Suprapubic skin (tissue), 4 donors: ENCODE measurements around the gene DOC2B. TPM values are rescaled to one million over a fixed set of nuclear protein-coding genes. Genes with fewer than 3 reads are reported as not detected.

Source experiments
- DNase-seq, 2 donors: peaks; one replicate each; pipeline ENCODE4 v3.0.0-alpha.2; 2019; ENCODE audit warnings: low spot score in 2 of 2
- H3K27ac ChIP-seq: fragments of 200-600 bp; sonication (generic); one replicate; pipeline ENCODE4 v1.5.1; 2019
- H3K27me3 ChIP-seq: fragments of 200-600 bp; sonication (generic); one replicate; pipeline ENCODE4 v1.5.1; 2019
- H3K36me3 ChIP-seq: fragments of 200-600 bp; sonication (generic); one replicate; pipeline ENCODE4 v1.5.1; 2019
- H3K4me1 ChIP-seq: fragments of 200-600 bp; sonication (generic); one replicate; pipeline ENCODE4 v1.5.1; 2019
- H3K4me3 ChIP-seq: fragments of 200-600 bp; sonication (generic); one replicate; pipeline ENCODE4 v1.5.1; 2019; ENCODE audit warnings: mild to moderate bottlenecking
- H3K9me3 ChIP-seq: fragments of 200-600 bp; sonication (generic); one replicate; pipeline ENCODE4 v1.5.1; 2019
- CTCF ChIP-seq, 2 donors: fragments of 200-600 bp in 1 of 2; fragments of 450-650 bp in 1 of 2; sonication (generic) in 1 of 2; IDR thresholded peaks; one replicate each; pipeline ENCODE4 v1.5.1; 2016 to 2019; ENCODE audit warnings: antibody characterized with exemption in 2 of 2, mild to moderate bottlenecking in 1 of 2, moderate library complexity in 1 of 2
- EP300 ChIP-seq: sonication (generic); formaldehyde crosslinking; IDR thresholded peaks from one replicate; pipeline ENCODE4 v1.6.1; 2017; ENCODE audit warnings: antibody characterized with exemption
- POLR2A ChIP-seq, 2 donors: fragments of 450-650 bp; IDR thresholded peaks; one replicate each; pipeline ENCODE4 v1.6.1; 2017; ENCODE audit warnings: antibody characterized with exemption in 2 of 2, mild to moderate bottlenecking in 2 of 2, moderate library complexity in 2 of 2
- POLR2AphosphoS5 ChIP-seq, 3 donors: sonication (generic); formaldehyde crosslinking; IDR thresholded peaks; one replicate each; pipeline ENCODE4 v1.6.1; 2017; ENCODE audit warnings: antibody characterized with exemption in 3 of 3
- WGBS: methylation state at CpG from one replicate; pipeline ENCODE4 v1.1.5; 2018; 5-methylcytosine and 5-hydroxymethylcytosine counted together
- total RNA-seq, 4 donors: library from RNA; depleted of rRNA; stranded (reverse); fragments of >200 nt; gene quantifications; one replicate each; pipeline ENCODE4 v1.1.0, GENCODE V29; 2016

The DOC2B gene
- total RNA-seq, 4 donors from 2014 or later, result 1.8 to 19.4 (median 6.1) TPM

GRCh38 chr17:165939-166338 lies 15.5 kb downstream of the DOC2B start:
- DNase-seq, result no peak
- no peaks in the 10 kb centered on the region for H3K27me3 ChIP-seq
- TF ChIP-seq POLR2A (IDR thresholded peaks at IDR 0.05), result no peak
- no peak for TF ChIP-seq POLR2AphosphoS5 (IDR thresholded peaks at IDR 0.05)
- TF ChIP-seq CTCF (IDR thresholded peaks at IDR 0.05), result no peak
- TF ChIP-seq EP300, result no peak
- no peaks in the 10 kb centered on the region for H3K4me1 ChIP-seq
- no peak overlapping the region for H3K27ac ChIP-seq
- 100% methylated on average over 2 of the region's 14 CpGs for whole genome bisulfite sequencing
- H3K9me3 ChIP-seq, result no peaks in the 10 kb centered on the region
- no peaks in the 10 kb centered on the region for H3K36me3 ChIP-seq
- H3K4me3 ChIP-seq, result no peak overlapping the region

GRCh38 chr17:164303-165235 lies 16.9 kb downstream of the DOC2B start:
- DNase-seq, result no peak
- Histone ChIP-seq H3K4me1 (no peaks in the 10 kb centered on the region), H3K27me3 (no peaks in the 10 kb centered on the region), H3K27ac (no peak overlapping the region), H3K4me3 (no peak overlapping the region), H3K9me3 (no peaks in the 10 kb centered on the region), H3K36me3 (no peaks in the 10 kb centered on the region)
- TF ChIP-seq CTCF (IDR thresholded peaks at IDR 0.05), result peak; percentile 17 to 22
- TF ChIP-seq POLR2A (IDR thresholded peaks at IDR 0.05), result no peak
- 66% methylated on average over 13 of the region's 16 CpGs for WGBS

- Histone ChIP-seq H3K4me3 (no peak overlapping the region), H3K9me3 (no peaks in the 10 kb centered on the region), H3K36me3 (no peaks in the 10 kb centered on the region), H3K27ac (no peak overlapping the region), H3K27me3 (no peaks in the 10 kb centered on the region), H3K4me1 (no peaks in the 10 kb centered on the region)
- 73% methylated on average over 11 of the region's 11 CpGs for WGBS
- DNase-seq, result no peak
- TF ChIP-seq EP300 (no peak), POLR2A (IDR thresholded peaks at IDR 0.05) (no peak), CTCF (IDR thresholded peaks at IDR 0.05) (no peak), POLR2AphosphoS5 (IDR thresholded peaks at IDR 0.05) (no peak)
Measured at GRCh38 chr17:163514-164098, 17.8 kb downstream of the DOC2B start.

GRCh38 chr17:162689-163088 lies 18.8 kb downstream of the DOC2B start:
- H3K4me3 ChIP-seq, result no peak overlapping the region
- TF ChIP-seq POLR2AphosphoS5 (IDR thresholded peaks at IDR 0.05) (no peak), CTCF (IDR thresholded peaks at IDR 0.05) (no peak), EP300 (no peak), POLR2A (IDR thresholded peaks at IDR 0.05) (no peak)
- H3K9me3 ChIP-seq, result no peaks in the 10 kb centered on the region
- WGBS, result 56% methylated on average over 7 of the region's 11 CpGs
- no peaks in the 10 kb centered on the region for H3K27me3 ChIP-seq
- H3K36me3 ChIP-seq, result no peaks in the 10 kb centered on the region
- no peak for DNase-seq
- H3K27ac ChIP-seq, result no peak overlapping the region
- no peaks in the 10 kb centered on the region for H3K4me1 ChIP-seq

GRCh38 chr17:161481-161880 lies 20.0 kb downstream of the DOC2B start:
- H3K4me1 ChIP-seq, result no peaks in the 10 kb centered on the region
- no peak overlapping the region for H3K27ac ChIP-seq
- H3K4me3 ChIP-seq, result no peak overlapping the region
- DNase-seq, result no peak
- H3K9me3 ChIP-seq, result no peaks in the 10 kb centered on the region
- WGBS, result 92% methylated on average over 8 of the region's 10 CpGs
- H3K36me3 ChIP-seq, result no peaks in the 10 kb centered on the region
- no peaks in the 10 kb centered on the region for H3K27me3 ChIP-seq
- TF ChIP-seq POLR2A (IDR thresholded peaks at IDR 0.05), result no peak
- TF ChIP-seq POLR2AphosphoS5 (IDR thresholded peaks at IDR 0.05), result no peak
- TF ChIP-seq EP300, result no peak
- TF ChIP-seq CTCF (IDR thresholded peaks at IDR 0.05), result no peak
